Astrocyte (in vitro differentiated cells and primary cell): Measurements from ENCODE around the gene PLPPR3. TPM values are rescaled to one million over a fixed set of nuclear protein-coding genes. Genes with fewer than 3 reads are reported as not detected.

Experiments used
- DNase-seq: peaks from one replicate; pipeline ENCODE4 v3.0.0-alpha.2; 2010; ENCODE audit warnings: low read depth
- FAIRE-seq: peaks from 2 replicates; lab custom pipeline; 2011; peaks lifted over from hg19 to GRCh38; lab: Jason Lieb, UNC
- H2AFZ ChIP-seq: 2 replicates; pipeline ENCODE4 v1.6.0; 2012; ENCODE audit warnings: low read depth, low read length, inconsistent platforms
- H3K27ac ChIP-seq: 2 replicates; pipeline ENCODE4 v1.5.1; 2011; ENCODE audit warnings: low read depth, low read length, inconsistent platforms
- H3K27me3 ChIP-seq: 2 replicates; pipeline ENCODE4 v1.6.0; 2011; ENCODE audit warnings: low read length, inconsistent platforms; ENCODE audit not compliant: insufficient read depth
- H3K36me3 ChIP-seq: 2 replicates; pipeline ENCODE4 v1.5.1; 2011; ENCODE audit warnings: low read length, inconsistent platforms; ENCODE audit not compliant: insufficient read depth
- H3K4me1 ChIP-seq: 2 replicates; pipeline ENCODE4 v1.5.1; 2011; ENCODE audit warnings: low read length, inconsistent platforms; ENCODE audit not compliant: insufficient read depth
- H3K4me2 ChIP-seq: 2 replicates; pipeline ENCODE4 v1.6.0; 2012; ENCODE audit warnings: low read length, inconsistent platforms
- H3K4me3 ChIP-seq: 2 replicates; pipeline ENCODE4 v1.5.1; 2011; ENCODE audit warnings: low read depth, mild to moderate bottlenecking, low read length, inconsistent platforms; ENCODE audit not compliant: insufficient read depth
- H3K79me2 ChIP-seq: 2 replicates; pipeline ENCODE4 v1.6.0; 2012; ENCODE audit warnings: mild to moderate bottlenecking, low read length, inconsistent platforms; ENCODE audit not compliant: insufficient read depth
- H3K9ac ChIP-seq: 2 replicates; pipeline ENCODE4 v1.6.0; 2012; ENCODE audit warnings: mild to moderate bottlenecking, low read length, inconsistent platforms
- H3K9me3 ChIP-seq: 2 replicates; pipeline ENCODE4 v1.5.1; 2012; ENCODE audit warnings: low read depth, mild to moderate bottlenecking, low read length, inconsistent platforms; ENCODE audit not compliant: insufficient read depth
- H4K20me1 ChIP-seq: 2 replicates; pipeline ENCODE4 v1.6.0; 2012; ENCODE audit warnings: low read length, inconsistent platforms; ENCODE audit not compliant: insufficient read depth
- H3K27ac Mint-ChIP-seq: one replicate; pipeline ENCODE4 v1.8.0; 2021; ENCODE audit warnings: mild to moderate bottlenecking, mixed read lengths; ENCODE audit not compliant: unreplicated experiment
- H3K27me3 Mint-ChIP-seq: one replicate; pipeline ENCODE4 v1.8.0; 2021; ENCODE audit warnings: low read depth, mixed read lengths; ENCODE audit not compliant: unreplicated experiment
- H3K36me3 Mint-ChIP-seq: one replicate; pipeline ENCODE4 v1.8.0; 2021; ENCODE audit warnings: low read depth, mixed read lengths; ENCODE audit not compliant: unreplicated experiment
- H3K4me1 Mint-ChIP-seq: one replicate; pipeline ENCODE4 v1.8.0; 2021; ENCODE audit warnings: low read depth, mixed read lengths; ENCODE audit not compliant: unreplicated experiment
- H3K4me3 Mint-ChIP-seq: one replicate; pipeline ENCODE4 v1.8.0; 2021; ENCODE audit warnings: mild to moderate bottlenecking, moderate library complexity, mixed read lengths; ENCODE audit not compliant: unreplicated experiment
- H3K9me3 Mint-ChIP-seq: one replicate; pipeline ENCODE4 v1.8.0; 2021; ENCODE audit warnings: mild to moderate bottlenecking, mixed read lengths; ENCODE audit not compliant: unreplicated experiment
- EZH2 ChIP-seq: IDR thresholded peaks from 2 replicates; pipeline ENCODE4 v1.6.1; 2012; ENCODE audit warnings: mild to moderate bottlenecking, low read length, inconsistent platforms; ENCODE audit not compliant: insufficient read depth
- total RNA-seq: library from RNA; stranded (reverse); gene quantifications from 2 replicates; pipeline ENCODE4 v1.2.1, GENCODE V29; 2021
- TF ChIP-seq, protein P1 (sequence below): IDR thresholded peaks from 2 replicates; pipeline ENCODE4 v1.5.1; 2011; ENCODE audit warnings: low read depth, mild to moderate bottlenecking, inconsistent platforms, low read length, moderate library complexity; ENCODE audit not compliant: insufficient read depth

The PLPPR3 gene
- total RNA-seq, 1 donor from 2014 or later: 36.5 TPM

DNA sequence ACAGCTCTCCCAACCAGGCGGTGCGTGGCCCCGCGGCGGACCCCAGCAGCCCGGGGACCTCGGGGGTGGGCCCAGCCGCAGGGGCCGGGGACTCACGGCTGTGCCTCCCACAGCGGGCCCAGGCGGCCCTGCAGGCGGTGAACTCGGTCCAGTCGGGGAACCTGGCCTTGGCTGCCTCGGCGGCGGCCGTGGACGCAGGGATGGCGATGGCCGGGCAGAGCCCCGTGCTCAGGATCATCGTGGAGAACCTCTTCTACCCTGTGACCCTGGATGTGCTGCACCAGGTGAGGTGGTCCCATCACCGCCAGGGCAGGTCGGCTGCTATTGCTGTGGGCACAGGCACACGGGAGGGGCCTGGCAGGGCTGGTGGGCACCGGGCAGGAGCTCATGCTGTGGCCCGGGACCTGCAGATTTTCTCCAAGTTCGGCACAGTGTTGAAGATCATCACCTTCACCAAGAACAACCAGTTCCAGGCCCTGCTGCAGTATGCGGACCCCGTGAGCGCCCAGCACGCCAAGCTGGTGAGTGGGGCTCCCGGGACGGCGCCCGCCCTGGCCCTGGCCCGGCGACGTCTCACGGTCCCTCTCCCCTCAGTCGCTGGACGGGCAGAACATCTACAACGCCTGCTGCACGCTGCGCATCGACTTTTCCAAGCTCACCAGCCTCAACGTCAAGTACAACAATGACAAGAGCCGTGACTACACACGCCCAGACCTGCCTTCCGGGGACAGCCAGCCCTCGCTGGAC is 17.2 kb downstream of the PLPPR3 start:
- H3K4me3 ChIP-seq: no peak overlapping the region
- H3K4me2 ChIP-seq: no peak overlapping the region
- TF ChIP-seq EZH2: no peak
- TF ChIP-seq, protein P1, sequence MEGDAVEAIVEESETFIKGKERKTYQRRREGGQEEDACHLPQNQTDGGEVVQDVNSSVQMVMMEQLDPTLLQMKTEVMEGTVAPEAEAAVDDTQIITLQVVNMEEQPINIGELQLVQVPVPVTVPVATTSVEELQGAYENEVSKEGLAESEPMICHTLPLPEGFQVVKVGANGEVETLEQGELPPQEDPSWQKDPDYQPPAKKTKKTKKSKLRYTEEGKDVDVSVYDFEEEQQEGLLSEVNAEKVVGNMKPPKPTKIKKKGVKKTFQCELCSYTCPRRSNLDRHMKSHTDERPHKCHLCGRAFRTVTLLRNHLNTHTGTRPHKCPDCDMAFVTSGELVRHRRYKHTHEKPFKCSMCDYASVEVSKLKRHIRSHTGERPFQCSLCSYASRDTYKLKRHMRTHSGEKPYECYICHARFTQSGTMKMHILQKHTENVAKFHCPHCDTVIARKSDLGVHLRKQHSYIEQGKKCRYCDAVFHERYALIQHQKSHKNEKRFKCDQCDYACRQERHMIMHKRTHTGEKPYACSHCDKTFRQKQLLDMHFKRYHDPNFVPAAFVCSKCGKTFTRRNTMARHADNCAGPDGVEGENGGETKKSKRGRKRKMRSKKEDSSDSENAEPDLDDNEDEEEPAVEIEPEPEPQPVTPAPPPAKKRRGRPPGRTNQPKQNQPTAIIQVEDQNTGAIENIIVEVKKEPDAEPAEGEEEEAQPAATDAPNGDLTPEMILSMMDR: no peak
- H3K9me3 Mint-ChIP-seq: no peaks in the 10 kb centered on the region
- H3K79me2 ChIP-seq: peaks cover 99% of the 10 kb centered on the region
- peaks cover 19% of the 10 kb centered on the region for H3K4me1 Mint-ChIP-seq
- H3K4me3 Mint-ChIP-seq: no peak overlapping the region
- no peak for FAIRE-seq
- no peak overlapping the region for H3K27ac Mint-ChIP-seq
- peaks cover 99% of the 10 kb centered on the region for H4K20me1 ChIP-seq
- H2AFZ ChIP-seq: no peak overlapping the region
- peaks cover 31% of the 10 kb centered on the region for H3K4me1 ChIP-seq
- H3K27me3 Mint-ChIP-seq: no peaks in the 10 kb centered on the region
- no peak overlapping the region for H3K9ac ChIP-seq
- no peaks in the 10 kb centered on the region for H3K27me3 ChIP-seq
- no peaks in the 10 kb centered on the region for H3K9me3 ChIP-seq
- H3K27ac ChIP-seq: no peak overlapping the region
- DNase-seq: no peak
- peaks cover 16% of the 10 kb centered on the region for H3K36me3 Mint-ChIP-seq
- H3K36me3 ChIP-seq: peaks cover 42% of the 10 kb centered on the region

DNA sequence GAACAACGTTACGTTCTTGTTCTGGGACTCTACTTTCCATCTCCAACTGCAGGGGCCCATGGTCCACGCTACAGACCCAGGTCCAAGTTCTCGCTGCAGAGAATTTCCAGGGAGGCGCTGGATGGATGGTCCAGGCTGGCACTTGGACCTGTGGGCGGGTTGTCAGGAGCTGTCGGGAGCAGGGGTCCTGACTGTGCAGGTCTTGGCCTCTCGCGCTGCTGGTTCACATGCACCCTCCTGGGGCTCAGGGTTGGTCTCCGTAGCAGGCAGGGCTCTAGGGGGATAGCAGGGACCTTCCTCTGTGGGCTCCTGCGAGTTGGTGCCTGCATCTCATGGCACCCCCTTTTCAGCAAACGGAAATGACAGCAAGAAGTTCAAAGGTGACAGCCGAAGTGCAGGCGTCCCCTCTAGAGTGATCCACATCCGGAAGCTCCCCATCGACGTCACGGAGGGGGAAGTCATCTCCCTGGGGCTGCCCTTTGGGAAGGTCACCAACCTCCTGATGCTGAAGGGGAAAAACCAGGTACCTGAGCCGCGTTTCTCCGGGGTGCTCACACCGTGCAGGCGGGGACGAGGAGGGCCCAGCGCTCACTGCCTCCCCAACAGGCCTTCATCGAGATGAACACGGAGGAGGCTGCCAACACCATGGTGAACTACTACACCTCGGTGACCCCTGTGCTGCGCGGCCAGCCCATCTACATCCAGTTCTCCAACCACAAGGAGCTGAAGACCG is 17.9 kb downstream of the PLPPR3 start:
- DNase-seq: no peak

More for the DNA sequence above, 17.9 kb downstream of the PLPPR3 start:
- Mint-ChIP-seq H3K36me3 (peaks cover 15% of the 10 kb centered on the region), H3K27ac (peak overlapping the region; percentile 26), H3K4me3 (no peak overlapping the region), H3K4me1 (peaks cover 19% of the 10 kb centered on the region), H3K9me3 (no peaks in the 10 kb centered on the region), H3K27me3 (no peaks in the 10 kb centered on the region)
- Histone ChIP-seq H3K4me2 (no peak overlapping the region), H3K79me2 (peaks cover 99% of the 10 kb centered on the region), H4K20me1 (peaks cover 99% of the 10 kb centered on the region), H3K9me3 (no peaks in the 10 kb centered on the region), H3K4me1 (peaks cover 37% of the 10 kb centered on the region), H2AFZ (no peak overlapping the region), H3K4me3 (no peak overlapping the region), H3K9ac (no peak overlapping the region), H3K36me3 (peaks cover 42% of the 10 kb centered on the region), H3K27me3 (no peaks in the 10 kb centered on the region), H3K27ac (no peak overlapping the region)
- TF ChIP-seq, protein P1: no peak
- TF ChIP-seq EZH2: no peak
- FAIRE-seq: no peak
